Retinal pigment epithelial cell (primary cell): Measurements from ENCODE around the gene CASQ2.

Experiments used
- DNase-seq: peaks from one replicate; pipeline ENCODE4 v3.0.0-alpha.2; 2010; ENCODE audit warnings: low read depth
- H3K4me3 ChIP-seq: 2 replicates; pipeline ENCODE4 v1.5.1; 2011; ENCODE audit warnings: mild to moderate bottlenecking, low read length, control low read depth, moderate library complexity
- CTCF ChIP-seq: conservative IDR thresholded peaks from 2 replicates; pipeline ENCODE4 v1.5.1; 2011; ENCODE audit warnings: low read depth, low read length, control low read depth, inconsistent platforms

The CASQ2 gene

DNA sequence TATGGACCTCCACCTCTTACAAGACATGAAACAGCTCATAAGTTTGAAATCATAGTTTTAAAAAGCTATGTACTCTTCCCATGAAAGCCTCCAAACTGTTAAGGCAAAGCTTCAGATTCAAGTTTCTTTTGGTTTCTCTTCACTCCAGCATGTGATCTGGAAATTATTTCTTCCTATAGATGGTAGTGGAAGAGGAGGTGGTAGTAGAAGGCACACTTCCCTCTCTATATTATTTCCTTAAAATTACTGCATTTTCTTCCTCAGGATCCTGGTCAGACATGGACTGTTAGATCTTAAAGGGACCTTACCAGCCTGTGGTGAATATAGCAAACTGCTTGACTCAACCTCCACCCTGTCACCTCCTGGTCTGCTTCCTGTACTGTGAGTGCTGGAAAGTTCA lies 40.6 kb upstream of the CASQ2 start:
- no peak for TF ChIP-seq CTCF
- H3K4me3 ChIP-seq = no peak overlapping the region
- DNase-seq = no peak

DNA sequence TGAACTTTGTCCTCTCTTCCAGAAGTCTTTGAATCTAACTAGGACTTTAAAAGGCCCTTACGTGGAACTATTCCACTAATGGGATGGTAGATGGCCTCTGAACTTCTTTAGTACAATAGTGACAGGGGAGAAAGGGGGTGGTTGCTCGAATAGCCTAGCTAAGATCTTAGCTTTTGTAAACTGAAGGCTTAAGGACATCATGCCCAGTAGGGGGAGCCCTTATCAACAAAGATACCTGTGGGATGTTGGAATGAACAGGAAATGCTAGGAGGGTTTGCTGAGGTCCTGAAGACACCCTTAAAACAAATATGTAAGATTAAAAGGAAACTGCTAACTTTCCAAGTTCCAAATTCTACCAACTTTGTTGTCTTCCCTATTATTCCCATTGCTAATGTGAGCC lies 39.2 kb upstream of the CASQ2 start:
- no peak overlapping the region for H3K4me3 ChIP-seq
- TF ChIP-seq CTCF = peak; percentile 86
- DNase-seq = peak; percentile 22

GRCh38 chr1:115805597-115805996 lies 37.1 kb upstream of the CASQ2 start:
- no peak for TF ChIP-seq CTCF

GRCh38 chr1:115802416-115802815 lies 33.9 kb upstream of the CASQ2 start:
- no peak for DNase-seq
- no peak overlapping the region for H3K4me3 ChIP-seq
- no peak for TF ChIP-seq CTCF

More at GRCh38 chr1:115805597-115805996, 37.1 kb upstream of the CASQ2 start:
- no peak for DNase-seq
- no peak overlapping the region for H3K4me3 ChIP-seq

- DNase-seq = no peak
- no peak for TF ChIP-seq CTCF
- no peak overlapping the region for H3K4me3 ChIP-seq
These were observed 29.0 kb upstream of the CASQ2 start for GRCh38 chr1:115797486-115797885.

- TF ChIP-seq CTCF = no peak
- no peak for DNase-seq
- no peak overlapping the region for H3K4me3 ChIP-seq
These were observed 28.4 kb upstream of the CASQ2 start for GRCh38 chr1:115796897-115797296.

DNA sequence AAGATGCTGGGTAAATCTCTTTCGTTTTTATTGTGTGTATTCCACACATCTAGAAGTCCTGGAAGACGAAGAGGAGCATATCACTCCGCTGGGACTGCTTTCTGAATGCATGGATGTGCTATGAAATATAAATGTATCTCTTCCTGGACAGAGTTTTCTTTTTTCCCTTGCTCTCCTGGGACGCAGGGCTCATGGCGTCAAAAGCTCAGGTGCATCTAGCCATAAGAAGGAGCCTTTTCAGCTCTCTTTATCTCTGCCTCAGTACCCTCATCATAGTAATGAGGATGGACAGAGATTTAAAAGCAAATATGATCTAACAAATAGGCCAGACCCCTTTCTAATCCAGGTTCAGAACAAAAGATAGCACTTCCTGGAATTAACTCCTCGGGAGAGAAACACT lies 27.5 kb upstream of the CASQ2 start:
- TF ChIP-seq CTCF = no peak

More for the DNA sequence above, 27.5 kb upstream of the CASQ2 start:
- DNase-seq = no peak
- no peak overlapping the region for H3K4me3 ChIP-seq
